Parathyroid adenoma (tissue), 2 donors: Measurements from ENCODE around the gene CNTN4.

Experiments
- H2AFZ ChIP-seq: fragments of 300-600 bp; sonication (generic); one replicate; pipeline ENCODE4 v1.7.0; 2017; ENCODE audit warnings: antibody characterized with exemption, mild to moderate bottlenecking
- H3K27ac ChIP-seq: fragments of 300-600 bp; sonication (generic); one replicate; pipeline ENCODE4 v1.7.0; 2017
- H3K27me3 ChIP-seq: fragments of 300-600 bp; sonication (generic); one replicate; pipeline ENCODE4 v1.7.0; 2017; ENCODE audit warnings: low read length; ENCODE audit not compliant: control insufficient read depth, insufficient read depth
- H3K36me3 ChIP-seq: fragments of 300-600 bp; sonication (generic); one replicate; pipeline ENCODE4 v1.7.0; 2017; ENCODE audit warnings: low read length; ENCODE audit not compliant: control insufficient read depth, insufficient read depth
- H3K4me1 ChIP-seq: fragments of 300-600 bp; sonication (generic); one replicate; pipeline ENCODE4 v1.7.0; 2017; ENCODE audit warnings: control low read depth
- H3K4me2 ChIP-seq: fragments of 300-600 bp; sonication (generic); one replicate; pipeline ENCODE4 v1.7.0; 2017; ENCODE audit warnings: low read length
- H3K4me3 ChIP-seq: fragments of 300-600 bp; sonication (generic); one replicate; pipeline ENCODE4 v1.7.0; 2017; ENCODE audit warnings: low read depth, low read length
- H3K79me2 ChIP-seq: fragments of 300-600 bp; sonication (generic); one replicate; pipeline ENCODE4 v1.7.0; 2017; ENCODE audit warnings: control low read depth
- H3K9ac ChIP-seq: fragments of 300-600 bp; sonication (generic); one replicate; pipeline ENCODE4 v1.7.0; 2017; ENCODE audit warnings: mild to moderate bottlenecking
- H3K9me3 ChIP-seq: fragments of 300-600 bp; sonication (generic); one replicate; pipeline ENCODE4 v1.7.0; 2017; ENCODE audit warnings: low read length; ENCODE audit not compliant: control insufficient read depth
- TF ChIP-seq, protein P1 (sequence below): fragments of 300-600 bp; sonication (generic); IDR thresholded peaks from one replicate; pipeline ENCODE4 v1.7.0; 2017; ENCODE audit warnings: antibody characterized with exemption, mild to moderate bottlenecking
- donor health status: primary hyperparathyroidism.

The CNTN4 gene

DNA sequence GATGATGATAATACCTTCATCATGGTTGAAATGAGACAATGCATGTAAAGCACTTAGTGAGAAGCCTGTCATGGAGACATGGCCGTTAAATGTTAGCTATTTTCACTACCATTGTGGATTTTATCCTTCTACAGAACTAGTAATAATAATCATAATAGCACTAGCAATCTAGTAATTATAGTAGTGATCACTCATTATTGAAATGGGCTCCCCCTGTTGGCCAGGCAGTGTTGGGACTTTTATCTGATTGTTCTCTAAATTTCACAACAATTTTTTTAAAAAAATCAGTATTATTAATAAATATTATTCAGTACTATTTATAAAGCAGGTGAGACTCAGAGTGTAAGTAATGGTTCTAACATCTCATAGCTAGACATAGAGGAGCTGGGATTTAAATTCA, 615.3 kb downstream of the CNTN4 start:
- H2AFZ ChIP-seq = no peak overlapping the region
- H3K27me3 ChIP-seq = no peaks in the 10 kb centered on the region
- no peak overlapping the region for H3K4me2 ChIP-seq
- H3K36me3 ChIP-seq = no peaks in the 10 kb centered on the region
- TF ChIP-seq, protein P1, sequence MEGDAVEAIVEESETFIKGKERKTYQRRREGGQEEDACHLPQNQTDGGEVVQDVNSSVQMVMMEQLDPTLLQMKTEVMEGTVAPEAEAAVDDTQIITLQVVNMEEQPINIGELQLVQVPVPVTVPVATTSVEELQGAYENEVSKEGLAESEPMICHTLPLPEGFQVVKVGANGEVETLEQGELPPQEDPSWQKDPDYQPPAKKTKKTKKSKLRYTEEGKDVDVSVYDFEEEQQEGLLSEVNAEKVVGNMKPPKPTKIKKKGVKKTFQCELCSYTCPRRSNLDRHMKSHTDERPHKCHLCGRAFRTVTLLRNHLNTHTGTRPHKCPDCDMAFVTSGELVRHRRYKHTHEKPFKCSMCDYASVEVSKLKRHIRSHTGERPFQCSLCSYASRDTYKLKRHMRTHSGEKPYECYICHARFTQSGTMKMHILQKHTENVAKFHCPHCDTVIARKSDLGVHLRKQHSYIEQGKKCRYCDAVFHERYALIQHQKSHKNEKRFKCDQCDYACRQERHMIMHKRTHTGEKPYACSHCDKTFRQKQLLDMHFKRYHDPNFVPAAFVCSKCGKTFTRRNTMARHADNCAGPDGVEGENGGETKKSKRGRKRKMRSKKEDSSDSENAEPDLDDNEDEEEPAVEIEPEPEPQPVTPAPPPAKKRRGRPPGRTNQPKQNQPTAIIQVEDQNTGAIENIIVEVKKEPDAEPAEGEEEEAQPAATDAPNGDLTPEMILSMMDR = peak; percentile 33
- H3K27ac ChIP-seq = no peak overlapping the region
- no peaks in the 10 kb centered on the region for H3K4me1 ChIP-seq
- H3K79me2 ChIP-seq = no peaks in the 10 kb centered on the region
- H3K9ac ChIP-seq = no peak overlapping the region
- no peaks in the 10 kb centered on the region for H3K9me3 ChIP-seq
- H3K4me3 ChIP-seq = no peak overlapping the region

DNA sequence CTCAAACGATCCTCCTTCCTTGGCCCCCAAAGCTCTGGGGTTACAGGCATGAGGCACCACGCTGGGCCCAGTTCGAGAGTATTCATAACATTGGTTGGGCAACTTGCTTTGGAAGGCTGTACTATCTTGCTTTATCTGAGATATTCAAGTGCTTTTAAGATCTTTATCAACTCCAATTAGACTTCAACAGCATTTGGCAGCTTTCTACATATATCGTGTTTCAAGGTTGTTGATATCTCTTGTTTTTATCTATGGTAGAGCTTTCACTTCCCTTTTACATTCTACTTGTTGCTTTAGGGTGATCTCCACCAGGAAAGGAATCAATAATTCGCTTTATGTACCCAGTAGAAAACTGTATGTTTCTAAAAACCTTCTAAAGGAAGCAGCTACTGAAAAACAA, 616.2 kb downstream of the CNTN4 start:
- Histone ChIP-seq H3K4me2 (peak overlapping the region; percentile 41), H3K36me3 (no peaks in the 10 kb centered on the region), H3K9me3 (no peaks in the 10 kb centered on the region), H3K9ac (no peak overlapping the region), H3K4me3 (no peak overlapping the region), H3K27me3 (no peaks in the 10 kb centered on the region), H3K4me1 (no peaks in the 10 kb centered on the region), H3K27ac (no peak overlapping the region), H3K79me2 (no peaks in the 10 kb centered on the region), H2AFZ (no peak overlapping the region)
- TF ChIP-seq, protein P1 = no peak

- no peaks in the 10 kb centered on the region for H3K79me2 ChIP-seq
- H3K27ac ChIP-seq = no peak overlapping the region
- peaks cover 3% of the 10 kb centered on the region for H3K4me1 ChIP-seq
- no peak overlapping the region for H2AFZ ChIP-seq
- TF ChIP-seq, protein P1 = no peak
- H3K4me3 ChIP-seq = no peak overlapping the region
- H3K9ac ChIP-seq = no peak overlapping the region
- no peaks in the 10 kb centered on the region for H3K9me3 ChIP-seq
- H3K27me3 ChIP-seq = no peaks in the 10 kb centered on the region
- H3K36me3 ChIP-seq = no peaks in the 10 kb centered on the region
- H3K4me2 ChIP-seq = no peak overlapping the region
These were observed 628.4 kb downstream of the CNTN4 start for GRCh38 chr3:2727101-2727500.

DNA sequence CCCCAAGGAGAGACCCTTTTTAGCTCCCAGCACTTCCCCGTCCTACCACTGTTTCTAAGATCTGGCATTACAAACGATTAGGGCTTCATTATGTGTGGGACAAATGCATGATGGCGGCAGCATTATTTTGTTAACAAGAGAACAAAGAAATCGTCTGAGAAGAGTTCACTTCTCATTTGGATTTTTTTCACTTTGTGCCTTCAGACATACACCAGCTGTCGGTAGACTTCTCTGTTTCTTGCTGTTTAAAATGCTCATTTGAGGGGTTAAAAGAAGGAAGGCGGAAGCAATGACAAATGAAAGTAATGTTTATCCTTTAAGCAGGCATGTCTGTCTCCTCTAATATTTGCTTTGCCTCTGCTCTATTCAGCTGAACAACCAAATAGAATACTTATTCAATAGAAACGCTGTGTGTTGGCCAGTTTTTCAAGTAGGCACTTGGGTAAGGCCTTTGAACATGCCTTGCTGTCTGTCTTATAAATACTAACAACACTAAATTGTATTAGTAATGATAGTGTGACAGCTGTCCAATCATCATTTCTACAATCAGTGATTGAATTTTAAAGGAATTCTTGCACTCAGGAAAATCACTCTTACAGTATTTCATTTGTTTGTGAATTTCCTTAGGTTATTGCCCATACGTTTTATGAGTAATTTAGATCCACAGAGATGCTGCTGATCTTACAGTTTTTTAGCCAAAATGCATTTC, 629.1 kb downstream of the CNTN4 start:
- no peaks in the 10 kb centered on the region for H3K79me2 ChIP-seq
- H3K27me3 ChIP-seq = no peaks in the 10 kb centered on the region
- H3K9me3 ChIP-seq = no peaks in the 10 kb centered on the region
- H3K9ac ChIP-seq = no peak overlapping the region
- H3K4me3 ChIP-seq = no peak overlapping the region
- no peak overlapping the region for H3K4me2 ChIP-seq
- H2AFZ ChIP-seq = no peak overlapping the region
- no peak overlapping the region for H3K27ac ChIP-seq
- H3K36me3 ChIP-seq = no peaks in the 10 kb centered on the region
- H3K4me1 ChIP-seq = peaks cover 3% of the 10 kb centered on the region
- TF ChIP-seq, protein P1 = no peak

DNA sequence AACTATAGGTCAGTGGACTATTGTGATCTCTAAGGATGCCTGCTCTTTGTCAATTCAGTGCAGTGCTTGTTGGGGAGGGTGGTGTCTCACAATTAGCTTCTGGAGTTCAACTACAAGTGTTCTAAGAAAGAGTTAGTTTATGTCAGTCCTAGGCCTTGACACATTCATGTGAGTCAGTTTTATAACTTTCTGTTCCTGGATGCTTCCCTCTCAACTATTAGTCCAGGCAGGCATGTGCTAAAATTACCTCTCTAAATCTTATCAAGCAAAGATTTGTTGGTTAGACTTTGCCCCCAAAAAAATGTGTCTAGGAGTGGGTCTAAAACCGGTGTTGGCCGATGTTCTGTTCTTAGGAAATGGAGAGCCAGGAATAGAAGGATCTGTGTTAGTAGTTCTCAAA, 633.2 kb downstream of the CNTN4 start:
- TF ChIP-seq, protein P1 = no peak
- Histone ChIP-seq H3K27me3 (no peaks in the 10 kb centered on the region), H3K27ac (no peak overlapping the region), H3K9me3 (no peaks in the 10 kb centered on the region), H2AFZ (no peak overlapping the region), H3K4me3 (no peak overlapping the region), H3K4me2 (no peak overlapping the region), H3K9ac (no peak overlapping the region), H3K79me2 (no peaks in the 10 kb centered on the region), H3K36me3 (no peaks in the 10 kb centered on the region), H3K4me1 (peaks cover 3% of the 10 kb centered on the region)
